HG02678 (cell line): ENCODE results near the gene GRM3.
A peak's percentile ranks its signal among the peaks of the same experiment; 100 is the strongest.

Source experiments
- ATAC-seq: cut with Tn5 transposase; IDR thresholded peaks from one replicate; pipeline ENCODE4 v1.9.1; 2021; ENCODE audit warnings: mild to moderate bottlenecking, moderate library complexity; ENCODE audit not compliant: unreplicated experiment

Gene GRM3

GRCh38 chr7:86889501-86889900 lies 245.8 kb downstream of the GRM3 start:
- ATAC-seq: no peak

- ATAC-seq: no peak
These were observed 254.5 kb downstream of the GRM3 start for GRCh38 chr7:86898171-86898570.

DNA sequence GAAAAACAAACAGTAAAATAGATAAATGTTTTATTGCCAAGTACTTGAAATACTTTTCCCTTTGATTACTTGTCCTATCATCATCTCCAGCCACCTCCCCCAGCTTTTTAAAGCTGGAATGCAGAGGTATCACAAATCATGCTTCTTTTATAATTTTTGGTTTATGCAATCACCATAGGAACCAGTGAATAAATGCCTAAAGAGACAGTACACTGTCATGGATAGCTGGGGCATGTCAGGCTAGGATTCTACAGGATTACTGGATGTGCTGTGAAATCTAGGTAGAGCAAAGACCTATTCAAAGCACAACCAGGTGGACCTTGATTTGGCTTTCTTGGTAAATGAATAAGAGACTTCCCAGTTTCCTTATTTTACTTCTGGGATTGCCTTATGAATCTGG lies 257.2 kb downstream of the GRM3 start:
- no peak for ATAC-seq

- ATAC-seq: peak; percentile 62
These were observed 261.5 kb downstream of the GRM3 start for GRCh38 chr7:86904949-86905834.

- no peak for ATAC-seq
These were observed 265.2 kb downstream of the GRM3 start for GRCh38 chr7:86908948-86909347.

- ATAC-seq: no peak
These were observed 267.9 kb downstream of the GRM3 start for GRCh38 chr7:86911659-86912058.

DNA sequence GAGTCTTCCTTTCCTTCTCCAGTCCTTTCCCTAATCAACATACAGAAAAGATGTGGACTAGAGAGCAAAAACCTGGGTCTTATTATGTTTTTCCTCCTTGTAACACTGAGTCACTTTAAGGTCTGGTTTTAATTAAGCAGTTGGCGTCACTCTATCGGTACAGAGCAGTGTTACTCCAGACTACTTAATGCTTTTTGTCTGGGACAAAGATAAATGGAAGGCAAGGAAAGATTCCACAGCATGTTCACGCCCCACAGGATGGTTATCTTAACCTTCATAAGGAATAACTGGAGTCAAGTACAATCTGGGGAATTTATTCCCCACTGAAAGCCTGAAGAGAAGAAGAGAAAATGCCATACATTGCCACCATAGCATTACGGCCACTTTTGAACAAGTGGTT lies 270.0 kb downstream of the GRM3 start:
- ATAC-seq: no peak
